GM12878 (cell line): Measurements from ENCODE around the gene PTTG2. TPM values are rescaled to one million over a fixed set of nuclear protein-coding genes. Genes with fewer than 3 reads are reported as not detected.

Experiments used
- ATAC-seq: fragments of 200-7000 bp; cut with Tn5 transposase; 3 replicates; pipeline ENCODE4 v1.9.1; 2020; ENCODE audit warnings: mild to moderate bottlenecking, moderate library complexity
- BruUV-seq: library from RNA; stranded (reverse); fragments of 400-500 nt; replicated peaks from 2 replicates; lab custom pipeline; 2021; lab: Mats Ljungman, UMichigan
- CTCF ChIA-PET: fragments of 300-600 bp; sonication (Branson Sonifier 250); formaldehyde crosslinking; extraction: SDS; loops from one replicate; lab custom pipeline; 2021; ENCODE audit warnings: inconsistent platforms; lab: Yijun Ruan, JAX
- POLR2A ChIA-PET: fragments of 350-600 bp; formaldehyde crosslinking; extraction: SDS; loops from one replicate; lab custom pipeline; 2021; ENCODE audit warnings: inconsistent platforms; lab: Charles Lee
- RAD21 ChIA-PET: fragments of 300-600 bp; sonication (Branson Sonifier 250); formaldehyde crosslinking; loops from one replicate; lab custom pipeline; 2023; ENCODE audit warnings: antibody characterized with exemption; ENCODE audit not compliant: unreplicated experiment; lab: Charles Lee
- SMC1A ChIA-PET: fragments of 300-600 bp; sonication (Branson Sonifier 250); formaldehyde crosslinking; loops from one replicate; lab custom pipeline; 2023; ENCODE audit not compliant: unreplicated experiment, uncharacterized antibody; lab: Charles Lee
- DNase-seq: peaks from one replicate; pipeline ENCODE4 v3.0.0-alpha.2; 2011; ENCODE audit warnings: low read depth, low spot score
- FAIRE-seq: peaks from 3 replicates; lab custom pipeline; 2011; peaks lifted over from hg19 to GRCh38; lab: Jason Lieb, UNC
- H2AFZ ChIP-seq: 2 replicates; pipeline ENCODE4 v1.6.0; 2011; ENCODE audit warnings: low read depth, low read length, control low read depth; ENCODE audit not compliant: control insufficient read depth
- H3K27ac ChIP-seq: 2 replicates; pipeline ENCODE4 v1.5.1; 2011; ENCODE audit warnings: control low read depth; ENCODE audit not compliant: control insufficient read depth, insufficient read depth
- H3K27me3 ChIP-seq, 2 experiments: replicated peaks in 1 of 2; 2 replicates each; pipeline versions ENCODE4 v1.6.0 to v1.6.1; 2011; ENCODE audit warnings: low read length in 1 of 2; ENCODE audit not compliant: control insufficient read depth in 2 of 2, insufficient read depth in 2 of 2
- H3K36me3 ChIP-seq, 2 experiments: 2 replicates each; pipeline ENCODE4 v1.5.1; 2011; ENCODE audit warnings: low read length in 1 of 2; ENCODE audit not compliant: control insufficient read depth in 2 of 2, insufficient read depth in 2 of 2
- H3K4me1 ChIP-seq: 2 replicates; pipeline ENCODE4 v1.6.1; 2011; ENCODE audit warnings: mild to moderate bottlenecking, low read length, moderate library complexity, mixed read lengths; ENCODE audit not compliant: control insufficient read depth, insufficient read depth
- H3K4me2 ChIP-seq: 2 replicates; pipeline ENCODE4 v1.6.0; 2011; ENCODE audit warnings: control low read depth; ENCODE audit not compliant: control insufficient read depth, insufficient read depth
- H3K4me3 ChIP-seq: fragments of 200-600 bp; sonication (generic); 2 replicates; pipeline ENCODE4 v1.5.1; 2016
- H3K79me2 ChIP-seq: 2 replicates; pipeline ENCODE4 v1.6.0; 2011; ENCODE audit warnings: low read length; ENCODE audit not compliant: control insufficient read depth, insufficient read depth
- H3K9ac ChIP-seq: 2 replicates; pipeline ENCODE4 v1.8.0; 2011; ENCODE audit warnings: low read length, control low read depth, mixed read lengths; ENCODE audit not compliant: control insufficient read depth, insufficient read depth
- H3K9me3 ChIP-seq: replicated peaks from 3 replicates; pipeline ENCODE4 v1.5.1; 2011; ENCODE audit warnings: mild to moderate bottlenecking, low read length; ENCODE audit not compliant: control insufficient read depth, insufficient read depth
- H4K20me1 ChIP-seq: 2 replicates; pipeline ENCODE4 v1.6.0; 2011; ENCODE audit not compliant: control insufficient read depth, insufficient read depth
- ESRRA ChIP-seq: IDR thresholded peaks from 2 replicates; pipeline ENCODE4 v1.6.1; 2012; ENCODE audit warnings: mild to moderate bottlenecking, low read length, improper control_type of control experiment
- IKZF2 ChIP-seq, 2 experiments: fragments of 450-650 bp; IDR thresholded peaks; 2 replicates each; pipeline ENCODE4 v1.6.1; 2017; ENCODE audit warnings: mild to moderate bottlenecking in 2 of 2, moderate library complexity in 2 of 2
- KLF5 ChIP-seq: fragments of 450-650 bp; IDR thresholded peaks from 2 replicates; pipeline ENCODE4 v1.6.1; 2014; ENCODE audit warnings: mild to moderate bottlenecking; ENCODE audit not compliant: partially characterized antibody
- MLLT1 ChIP-seq: fragments of 450-650 bp; IDR thresholded peaks from 2 replicates; pipeline ENCODE4 v1.6.1; 2016; ENCODE audit warnings: mild to moderate bottlenecking
- NFYB ChIP-seq: IDR thresholded peaks from 2 replicates; pipeline ENCODE4 v1.6.1; 2011; ENCODE audit warnings: low read depth, mild to moderate bottlenecking, low read length, improper control_type of control experiment, moderate library complexity; ENCODE audit not compliant: insufficient read depth
- NR2C2 ChIP-seq: IDR thresholded peaks from 2 replicates; pipeline ENCODE4 v1.6.1; 2011; ENCODE audit warnings: borderline replicate concordance, low read depth; ENCODE audit not compliant: control insufficient read depth, insufficient read length
- RUNX3 ChIP-seq: IDR thresholded peaks from 2 replicates; pipeline ENCODE4 v1.6.1; 2012; ENCODE audit warnings: low read length, inconsistent platforms
- SPI1 ChIP-seq: IDR thresholded peaks from 2 replicates; pipeline ENCODE4 v1.6.1; 2011; ENCODE audit warnings: low read depth, mild to moderate bottlenecking, low read length, moderate library complexity, borderline replicate concordance; ENCODE audit not compliant: insufficient read depth
- SUZ12 ChIP-seq: fragments of 200-600 bp; sonication (generic); IDR thresholded peaks from one replicate; pipeline ENCODE4 v1.6.1; 2018; ENCODE audit warnings: antibody characterized with exemption, mild to moderate bottlenecking; ENCODE audit not compliant: unreplicated experiment
- TARDBP ChIP-seq: IDR thresholded peaks from 2 replicates; pipeline ENCODE4 v1.6.1; 2016; ENCODE audit warnings: borderline replicate concordance
- YY1 ChIP-seq: IDR thresholded peaks from 2 replicates; pipeline ENCODE4 v1.6.1; 2011; ENCODE audit warnings: low read depth, mild to moderate bottlenecking, low read length
- ZBED1 ChIP-seq: IDR thresholded peaks from 2 replicates; pipeline ENCODE4 v1.6.1; 2016; ENCODE audit warnings: borderline replicate concordance
- WGBS: methylation state at CpG from one replicate; pipeline ENCODE4 v1.1.6; 2016; ENCODE audit warnings: low lambda C conversion rate; ENCODE audit not compliant: insufficient replicate concordance, insufficient coverage; ENCODE audit errors: missing lambda C conversion rate; 5-methylcytosine and 5-hydroxymethylcytosine counted together
- in situ Hi-C: fragments of 300-500 bp; cut with MboI; formaldehyde crosslinking; loops from 9 replicates; pipeline ENCODE4 v1.14.3; 2018; ENCODE audit warnings: mixed read lengths
- intact Hi-C: fragments of 100-400 bp; cut with micrococcal nuclease; formaldehyde crosslinking; loops from one replicate; pipeline ENCODE4 v1.14.2; 2022; ENCODE audit not compliant: unreplicated experiment
- polyA plus RNA-seq, 11 experiments: library from polyadenylated mRNA; depleted of rRNA in 4 of 11; unstranded in 6 of 11; stranded (reverse) in 5 of 11; fragments of >200 nt; fragmentation: Nextera tagmentation in 4 of 11; fragmentation: Illumina TruSeq in 1 of 11; extraction: Ambion mirVana in 4 of 11; extraction: Trizol in 1 of 11; gene quantifications; 1 replicate in 1 of 11; 2 replicates in 10 of 11; pipeline versions ENCODE4 v1.2.1 to v1.2.3, GENCODE V29; 2011 to 2016; ENCODE audit warnings: inconsistent platforms in 2 of 11, missing spikeins in 2 of 11, low read depth in 1 of 11
- total RNA-seq, 4 experiments: library from RNA; depleted of rRNA in 3 of 4; stranded (reverse); fragments of >200 nt in 3 of 4; fragmentation: Illumina TruSeq in 1 of 4; extraction: Trizol in 1 of 4; gene quantifications; 2 replicates each; pipeline versions ENCODE4 v1.2.1 to v1.2.3, GENCODE V29; 2013 to 2021

The PTTG2 gene
- total and polyA plus RNA-seq, 10 of the 15 experiments (the other 5 are each of a cell fraction or from before 2014, with no cell fraction given), result 0.09 to 0.54 (median 0.39) TPM; not detected in 4

- peaks cover 11% of the 10 kb centered on the region; the same call in 1 of the 2 replicates for H3K4me1 ChIP-seq
- H3K4me2 ChIP-seq, result no peak overlapping the region
- BruUV-seq, result no TSS peak
- in situ Hi-C loops (no loop called here), intact Hi-C loops (no loop called here)
- no peak for DNase-seq
- no peaks in the 10 kb centered on the region for H4K20me1 ChIP-seq
- no peak overlapping the region for H3K9ac ChIP-seq
- peaks cover 0 to 2% of the 10 kb centered on the region in 2 experiments; a peak in 2 of 4 replicates for H3K36me3 ChIP-seq
- H2AFZ ChIP-seq, result no peak overlapping the region
- POLR2A ChIA-PET, result no interaction called here
- no peaks in the 10 kb centered on the region for H3K9me3 ChIP-seq
- WGBS, result 93% methylated on average over 8 of the region's 8 CpGs
- ATAC-seq, result peak; percentile 33; the same call in 2 of the 3 replicates
- no peak overlapping the region for H3K4me3 ChIP-seq
- RAD21 ChIA-PET, result no interaction called here
- peak; percentile 60; the same call in 1 of the 2 replicates for TF ChIP-seq ESRRA
- no peak for TF ChIP-seq TARDBP
- FAIRE-seq, result peak; percentile 77
- H3K79me2 ChIP-seq, result no peaks in the 10 kb centered on the region; the same call in 1 of the 2 replicates
- SMC1A ChIA-PET, result interaction anchor here (0.5 to 1.4 kb wide), 3 partner anchors 8 to 51 kb away, joined by 3 to 5 read pairs (median 3); no protein-coding TSS in a partner anchor
- no peaks in the 10 kb centered on the region for H3K27me3 ChIP-seq
- CTCF ChIA-PET, result interaction anchor here (2.4 kb wide), 1 partner anchor 11 kb away, joined by 11 read pairs; no protein-coding TSS in a partner anchor
- H3K27ac ChIP-seq, result 0 out of 2 replicates have a peak overlapping the region, but pooled peaks have one; percentile 30
Measured at GRCh38 chr4:37989398-37990260, 29.4 kb downstream of the PTTG2 start.

GRCh38 chr4:37990731-37991245 lies 30.6 kb downstream of the PTTG2 start:
- no peak overlapping the region for H2AFZ ChIP-seq
- SMC1A ChIA-PET, result interaction anchor here (0.6 to 1.2 kb wide), 3 partner anchors 9 to 187 kb away, joined by 3 to 4 read pairs (median 3); no protein-coding TSS in a partner anchor
- no peak overlapping the region for H3K27ac ChIP-seq
- H4K20me1 ChIP-seq, result no peaks in the 10 kb centered on the region
- intact Hi-C loops (no loop called here), in situ Hi-C loops (no loop called here)
- no peak overlapping the region for H3K9ac ChIP-seq
- BruUV-seq, result no TSS peak
- no peaks in the 10 kb centered on the region; the same call in 1 of the 2 replicates for H3K79me2 ChIP-seq
- H3K9me3 ChIP-seq, result no peaks in the 10 kb centered on the region
- CTCF ChIA-PET, result interaction anchor here (2.4 kb wide), 1 partner anchor 12 kb away, joined by 11 read pairs; no protein-coding TSS in a partner anchor
- H3K4me1 ChIP-seq, result peaks cover 12% of the 10 kb centered on the region; the same call in 1 of the 2 replicates
- DNase-seq, result no peak
- no peaks in the 10 kb centered on the region for H3K27me3 ChIP-seq
- RAD21 ChIA-PET, result no interaction called here
- no peak for ATAC-seq
- 90% methylated on average over 5 of the region's 5 CpGs for WGBS
- no peak for FAIRE-seq
- POLR2A ChIA-PET, result interaction anchor here (0.6 to 0.9 kb wide), 3 partner anchors 18 to 40 kb away, joined by 3 to 4 read pairs (median 3); no protein-coding TSS in a partner anchor
- H3K36me3 ChIP-seq, result peaks cover 0 to 2% of the 10 kb centered on the region in 2 experiments; a peak in 2 of 4 replicates
- no peak overlapping the region for H3K4me3 ChIP-seq
- H3K4me2 ChIP-seq, result no peak overlapping the region
- TF ChIP-seq ZBED1 (no peak), NR2C2 (no peak), KLF5 (no peak), RUNX3 (no peak), SUZ12 (no peak), NFYB (no peak), SPI1 (no peak), IKZF2 (IDR thresholded peaks at IDR 0.05) (no peak), MLLT1 (no peak), YY1 (no peak)
